ENCODE results near the gene SERPINB10. TPM values are rescaled to one million over a fixed set of nuclear protein-coding genes. Genes with fewer than 3 reads are reported as not detected.

The SERPINB10 gene
- polyA plus RNA-seq, 3 donors = 1.3 to 2.0 (median 1.3) TPM

GRCh38 chr18:63956755-63957154 lies 49.0 kb downstream of the SERPINB10 start:
- no CpG with 5 or more reads among the region's 4 CpGs for WGBS (ENCODE audit: insufficient coverage)
- TF ChIP-seq CTCF (IDR thresholded peaks at IDR 0.05) = no peak

GRCh38 chr18:63960891-63961290 lies 53.1 kb downstream of the SERPINB10 start:
- Histone ChIP-seq H3K4me1 (ENCODE audit: control insufficient read depth in 1 of 2, insufficient read depth in 2 of 2, low read length in 2 of 2) (peaks cover 19 to 26% of the 10 kb centered on the region in 2 donors), H3K4me3 (replicated peaks in 1 of 3; ENCODE audit: low read depth in 2 of 3, low read length in 3 of 3) (no peak overlapping the region), H3K27ac (ENCODE audit: low read depth in 1 of 2, low read length in 2 of 2) (no peak overlapping the region), H4K20me1 (ENCODE audit: insufficient read depth, low read length) (no peaks in the 10 kb centered on the region), H3K9me3 (replicated peaks in 1 of 2; ENCODE audit: control insufficient read depth in 1 of 2, insufficient read depth in 1 of 2, low read length in 2 of 2) (no peaks in the 10 kb centered on the region), H3K79me2 (ENCODE audit: insufficient read depth, low read length) (peaks cover 5% of the 10 kb centered on the region), H3K36me3 (replicated peaks in 1 of 2; ENCODE audit: control insufficient read depth in 1 of 2, insufficient read depth in 2 of 2, low read length in 2 of 2) (no peaks in the 10 kb centered on the region), H3K4me2 (replicated peaks; ENCODE audit: extremely low read depth, low read length, poor library complexity, severe bottlenecking) (no peak overlapping the region), H3K9ac (ENCODE audit: insufficient read depth, low read length, poor library complexity, severe bottlenecking) (no peak overlapping the region), H3K27me3 (ENCODE audit: control insufficient read depth in 2 of 2, insufficient read depth in 2 of 2, low read length in 2 of 2) (no peaks in the 10 kb centered on the region), H2AFZ (ENCODE audit: insufficient read depth, low read depth, low read length, poor library complexity, severe bottlenecking) (no peak overlapping the region)
- WGBS (ENCODE audit: insufficient coverage) = no CpG with 5 or more reads among the region's 1 CpG
- Mint-ChIP-seq H3K36me3 (no peaks in the 10 kb centered on the region), H3K4me3 (no peak overlapping the region), H3K9me3 (no peaks in the 10 kb centered on the region), H3K27ac (no peak overlapping the region), H3K27me3 (ENCODE audit: low read depth in 3 of 3) (peaks cover 0 to 5% (median 0%) of the 10 kb centered on the region in 3 donors), H3K4me1 (peaks cover 25% of the 10 kb centered on the region)
- TF ChIP-seq CTCF (IDR thresholded peaks at IDR 0.05) = no peak
- DNase-seq = no peak
- intact Hi-C loops (cut with micrococcal nuclease) = no loop called here

More at GRCh38 chr18:63956755-63957154, 49.0 kb downstream of the SERPINB10 start:
- Mint-ChIP-seq H3K9me3 (peaks cover 0 to 3% (median 0%) of the 10 kb centered on the region in 7 donors), H3K36me3 (no peaks in the 10 kb centered on the region), H3K4me1 (peaks cover 11% of the 10 kb centered on the region), H3K27me3 (ENCODE audit: low read depth in 3 of 3) (no peaks in the 10 kb centered on the region), H3K27ac (no peak overlapping the region), H3K4me3 (no peak overlapping the region)
- H3K36me3 ChIP-seq (replicated peaks in 1 of 2; ENCODE audit: control insufficient read depth in 1 of 2, insufficient read depth in 2 of 2, low read length in 2 of 2) = no peaks in the 10 kb centered on the region
- H3K79me2 ChIP-seq (ENCODE audit: insufficient read depth, low read length) = no peaks in the 10 kb centered on the region
- no peak overlapping the region for H3K4me3 ChIP-seq (replicated peaks in 1 of 3; ENCODE audit: low read depth in 2 of 3, low read length in 3 of 3)
- peaks cover 6 to 10% of the 10 kb centered on the region in 2 donors for H3K4me1 ChIP-seq (ENCODE audit: control insufficient read depth in 1 of 2, insufficient read depth in 2 of 2, low read length in 2 of 2)
- no peak overlapping the region for H3K27ac ChIP-seq (ENCODE audit: low read depth in 1 of 2, low read length in 2 of 2)
- intact Hi-C loops (cut with micrococcal nuclease) = no loop called here
- no peak overlapping the region for H2AFZ ChIP-seq (ENCODE audit: insufficient read depth, low read depth, low read length, poor library complexity, severe bottlenecking)
- no peaks in the 10 kb centered on the region for H3K27me3 ChIP-seq (ENCODE audit: control insufficient read depth in 2 of 2, insufficient read depth in 2 of 2, low read length in 2 of 2)
- no peak overlapping the region for H3K4me2 ChIP-seq (replicated peaks; ENCODE audit: extremely low read depth, low read length, poor library complexity, severe bottlenecking)
- no peak overlapping the region for H3K9ac ChIP-seq (ENCODE audit: insufficient read depth, low read length, poor library complexity, severe bottlenecking)
- H4K20me1 ChIP-seq (ENCODE audit: insufficient read depth, low read length) = no peaks in the 10 kb centered on the region
- no peaks in the 10 kb centered on the region for H3K9me3 ChIP-seq (replicated peaks in 1 of 2; ENCODE audit: control insufficient read depth in 1 of 2, insufficient read depth in 1 of 2, low read length in 2 of 2)
- DNase-seq = no peak
